Activated CD8-positive, alpha-beta memory T cell treated with anti-CD3 and anti-CD28 coated beads, Interleukin-2, amount 10 ng/mL, durations not matched to agents 7 days and 5 days (primary cell): ENCODE results near the gene KCNH3. TPM values are rescaled to one million over a fixed set of nuclear protein-coding genes. Genes with fewer than 3 reads are reported as not detected.
"Not testable (repeated sequence)": the region's sequence is repeated elsewhere in the genome, so short reads cannot be mapped to it uniquely, and the experiment has no call there.

Source experiments
- ATAC-seq: fragments of 150-1000 bp; cut with Tn5 transposase; one replicate; pipeline ENCODE4 v1.10.0; 2021; ENCODE audit warnings: moderate library complexity
- CTCF ChIA-PET: fragments of 350-600 bp; sonication (Branson Sonifier 250); formaldehyde crosslinking; loops from one replicate; lab custom pipeline; 2021; ENCODE audit warnings: antibody characterized with exemption; lab: Charles Lee
- DNase-seq: peaks from one replicate; pipeline ENCODE4 v3.0.0-alpha.2; 2020
- H3K27ac Mint-ChIP-seq: one replicate; pipeline ENCODE4 v1.8.0; 2021; ENCODE audit warnings: mild to moderate bottlenecking, mixed read lengths
- H3K27me3 Mint-ChIP-seq: one replicate; pipeline ENCODE4 v1.8.0; 2021; ENCODE audit warnings: mixed read lengths
- H3K36me3 Mint-ChIP-seq: one replicate; pipeline ENCODE4 v1.8.0; 2021; ENCODE audit warnings: mild to moderate bottlenecking, mixed read lengths
- H3K4me1 Mint-ChIP-seq: one replicate; pipeline ENCODE4 v1.8.0; 2021; ENCODE audit warnings: mixed read lengths
- H3K4me3 Mint-ChIP-seq: one replicate; pipeline ENCODE4 v1.8.0; 2021; ENCODE audit warnings: mild to moderate bottlenecking, moderate library complexity, mixed read lengths
- H3K9me3 Mint-ChIP-seq: one replicate; pipeline ENCODE4 v1.8.0; 2022; ENCODE audit warnings: low read depth, mixed read lengths
- total RNA-seq, 2 experiments: library from RNA; stranded (reverse); gene quantifications; one replicate each; pipeline ENCODE4 v1.2.3, GENCODE V29; 2021

The KCNH3 gene
- total RNA-seq, 2 experiments from 2014 or later = 1.1 to 1.2 TPM

- Mint-ChIP-seq H3K9me3 (no peaks in the 10 kb centered on the region), H3K36me3 (no peaks in the 10 kb centered on the region), H3K4me1 (peaks cover 6% of the 10 kb centered on the region), H3K27me3 (peaks cover 4% of the 10 kb centered on the region), H3K4me3 (no peak overlapping the region), H3K27ac (no peak overlapping the region)
- DNase-seq = no peak
- no peak for ATAC-seq
- CTCF ChIA-PET = interaction anchor here (0.8 to 2.4 kb wide), 4 partner anchors 11 to 256 kb away, joined by 3 to 6 read pairs (median 4); no protein-coding TSS in a partner anchor
Measured at GRCh38 chr12:49603721-49604120, 64.9 kb downstream of the KCNH3 start.

GRCh38 chr12:49604856-49605255 is 66.0 kb downstream of the KCNH3 start:
- H3K9me3 Mint-ChIP-seq = no peaks in the 10 kb centered on the region
- H3K36me3 Mint-ChIP-seq = no peaks in the 10 kb centered on the region
- no peak for ATAC-seq
- H3K27ac Mint-ChIP-seq = no peak overlapping the region
- peaks cover 6% of the 10 kb centered on the region for H3K27me3 Mint-ChIP-seq
- H3K4me3 Mint-ChIP-seq = no peak overlapping the region
- peaks cover 6% of the 10 kb centered on the region for H3K4me1 Mint-ChIP-seq
- DNase-seq = no peak
- CTCF ChIA-PET = interaction anchor here (0.7 to 1.1 kb wide), 3 partner anchors 13 to 246 kb away, joined by 3 read pairs; no protein-coding TSS in a partner anchor

GRCh38 chr12:49605539-49605938 is 66.7 kb downstream of the KCNH3 start, which contains the start of gene FAM186B:
FAM186B (minus strand) TSS chr12:49605639; CDS start chr12:49605477, 162 bp downstream.
- not testable (repeated sequence) for ATAC-seq, H3K27ac Mint-ChIP-seq, DNase-seq, H3K4me3 Mint-ChIP-seq, H3K36me3 Mint-ChIP-seq, H3K27me3 Mint-ChIP-seq, H3K4me1 Mint-ChIP-seq, H3K9me3 Mint-ChIP-seq
- CTCF ChIA-PET = interaction anchor here (0.7 to 0.8 kb wide), 2 partner anchors 13 to 38 kb away, joined by 3 read pairs; no protein-coding TSS in a partner anchor

Other genes with a start within 250 kb of the KCNH3 start
- under 1 TPM; 0.26 to 0.35 TPM for gene PRPH, start 243.9 kb upstream of the KCNH3 start, total RNA-seq
- 100 to 1,000 TPM in 1 of 2 experiments, 10 to 100 TPM in 1; 89.5 to 107 TPM for gene TROAP, start 215.8 kb upstream of the KCNH3 start, total RNA-seq
- gene C1QL4, start 201.8 kb upstream of the KCNH3 start, total RNA-seq = not detected
- under 1 TPM in 1 of 2 experiments, not detected in 1; 0.05 TPM for gene DNAJC22, start 192.1 kb upstream of the KCNH3 start, total RNA-seq
- 10 to 100 TPM; 11.3 to 18.1 TPM for gene SPATS2, start 171.6 kb upstream of the KCNH3 start, total RNA-seq
- 10 to 100 TPM; 70.1 to 72.1 TPM for gene MCRS1, start 29.1 kb downstream of the KCNH3 start, total RNA-seq
- not detected for gene FAM186B, start 66.6 kb downstream of the KCNH3 start, total RNA-seq
- gene PRPF40B, start 84.5 kb downstream of the KCNH3 start, total RNA-seq = 10 to 100 TPM in 1 of 2 experiments, 1 to 10 TPM in 1; 7.8 to 15.2 TPM
- 10 to 100 TPM; 44.2 to 50.5 TPM for gene FMNL3, start 168.4 kb downstream of the KCNH3 start, total RNA-seq
- gene TMBIM6, start 202.5 kb downstream of the KCNH3 start, total RNA-seq = 100 to 1,000 TPM; 396 to 524 TPM